Stomach (tissue), 9 donors: ENCODE measurements around the gene NCEH1. TPM values are rescaled to one million over a fixed set of nuclear protein-coding genes. Genes with fewer than 3 reads are reported as not detected.

Experiments used
- DNase-seq, 2 donors: peaks; one replicate each; pipeline versions ENCODE4 v3.0.0 to v3.0.0-alpha.2; 2013 to 2019
- H3K27ac ChIP-seq, 5 donors: fragments of 200-600 bp in 4 of 5; sonication (generic) in 4 of 5; one replicate each; pipeline ENCODE4 v1.5.1; 2013 to 2019; ENCODE audit warnings: mild to moderate bottlenecking in 1 of 5, moderate library complexity in 1 of 5
- H3K27me3 ChIP-seq, 3 donors: fragments of 200-600 bp; sonication (generic); one replicate each; pipeline ENCODE4 v1.5.1; 2017 to 2019; ENCODE audit warnings: mixed run types in 1 of 3
- H3K36me3 ChIP-seq, 4 donors: fragments of 200-600 bp; sonication (generic); 1 replicate in 3 of 4; 2 replicates in 1 of 4; pipeline ENCODE4 v1.5.1; 2016 to 2019
- H3K4me1 ChIP-seq, 4 donors: fragments of 200-600 bp; sonication (generic); one replicate each; pipeline ENCODE4 v1.5.1; 2016 to 2019
- H3K4me3 ChIP-seq, 4 donors: fragments of 200-600 bp; sonication (generic) in 3 of 4; one replicate each; pipeline ENCODE4 v1.5.1; 2016 to 2019; ENCODE audit warnings: mild to moderate bottlenecking in 1 of 4
- H3K9me3 ChIP-seq, 4 donors: fragments of 200-600 bp; sonication (generic); one replicate each; pipeline ENCODE4 v1.5.1; 2016 to 2019
- CTCF ChIP-seq, 7 experiments: fragments of 450-650 bp in 4 of 7; fragments of 200-600 bp in 3 of 7; sonication (generic) in 3 of 7; IDR thresholded peaks; one replicate each; pipeline ENCODE4 v1.5.1; 2016 to 2019; ENCODE audit warnings: antibody characterized with exemption in 7 of 7, control low read depth in 2 of 7, mild to moderate bottlenecking in 1 of 7
- EP300 ChIP-seq: sonication (generic); formaldehyde crosslinking; IDR thresholded peaks from one replicate; pipeline ENCODE4 v1.6.1; 2017; ENCODE audit warnings: antibody characterized with exemption
- POLR2A ChIP-seq, 4 donors: fragments of 450-650 bp; IDR thresholded peaks; one replicate each; pipeline ENCODE4 v1.6.1; 2016; ENCODE audit warnings: antibody characterized with exemption in 4 of 4, control low read depth in 2 of 4, mild to moderate bottlenecking in 1 of 4, moderate library complexity in 1 of 4
- POLR2AphosphoS5 ChIP-seq, 3 donors: sonication (generic); formaldehyde crosslinking; IDR thresholded peaks; one replicate each; pipeline ENCODE4 v1.6.1; 2016; ENCODE audit warnings: antibody characterized with exemption in 3 of 3
- WGBS, 5 donors: extraction: QIAGEN DNeasy Blood & Tissue Kit in 3 of 5; methylation state at CpG; one replicate each; pipeline versions ENCODE4 v1.1.5 to v1.1.7; 2013 to 2018; 5-methylcytosine and 5-hydroxymethylcytosine counted together
- intact Hi-C: fragments of 100-400 bp; cut with DNase I; formaldehyde crosslinking; loops from one replicate; pipeline ENCODE4 v1.15.1; 2023; ENCODE audit warnings: low total_unique reads
- polyA plus RNA-seq, 3 donors: library from polyadenylated mRNA; stranded (reverse); fragments of 200-250 nt; gene quantifications; one replicate each; pipeline ENCODE4 v1.2.3, GENCODE V29; 2013
- total RNA-seq, 5 donors: library from RNA; depleted of rRNA; stranded (reverse); fragments of >200 nt; gene quantifications; one replicate each; pipeline versions ENCODE4 v1.1.0 to v1.2.3, GENCODE V29; 2014 to 2016
- donor health status: healthy with polysubstance abuse.
- donor health status: Bipolar disorder and iron deficiency.
- donor health status: healthy.

The NCEH1 gene
- total and polyA plus RNA-seq, 8 donors, result 1.2 to 19.9 (median 7.0) TPM

DNA sequence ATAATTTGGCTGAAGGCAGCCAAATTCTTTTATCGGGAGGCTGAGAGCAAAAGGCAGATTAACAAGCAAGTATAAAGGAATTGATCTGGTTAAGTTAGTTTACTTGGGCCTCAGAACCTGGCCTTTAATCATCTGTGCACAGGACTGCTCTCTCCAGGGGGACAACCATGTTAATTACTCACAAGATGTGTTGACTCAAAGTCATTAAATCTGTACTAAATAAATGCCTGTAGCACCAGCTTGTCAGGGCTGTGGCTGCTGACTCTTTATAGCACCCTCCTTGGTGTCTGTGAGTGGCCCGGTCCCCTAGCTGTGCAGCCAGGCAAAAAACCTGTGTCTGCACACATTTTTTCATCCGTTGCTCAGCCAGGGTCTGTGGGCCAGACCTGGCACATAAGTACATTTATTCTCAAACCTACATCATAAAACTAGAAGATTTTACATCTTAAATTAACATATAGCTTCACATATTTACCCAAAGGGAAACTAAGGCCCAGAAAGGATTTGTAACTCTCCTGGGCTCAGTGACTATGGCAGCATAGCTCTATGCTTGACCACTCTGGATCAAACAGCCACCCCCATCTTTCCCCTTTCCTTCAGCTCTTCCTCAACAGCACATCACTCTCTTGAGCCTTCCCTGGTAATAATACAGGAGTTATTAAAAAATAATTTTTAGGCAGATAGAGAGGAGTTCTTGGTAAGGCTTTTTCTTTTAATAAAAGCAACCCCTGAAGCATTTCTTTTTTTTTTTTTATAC is 51.4 kb downstream of the NCEH1 start:
- TF ChIP-seq POLR2AphosphoS5 (IDR thresholded peaks at IDR 0.05) (no peak), POLR2A (IDR thresholded peaks at IDR 0.05) (no peak), CTCF (IDR thresholded peaks at IDR 0.05) (no peak), EP300 (no peak)
- intact Hi-C loops, result no loop called here
- Histone ChIP-seq H3K4me1 (peaks cover 0 to 5% (median 4%) of the 10 kb centered on the region in 4 donors), H3K4me3 (no peak overlapping the region), H3K9me3 (no peaks in the 10 kb centered on the region), H3K36me3 (no peaks in the 10 kb centered on the region), H3K27ac (no peak overlapping the region), H3K27me3 (no peaks in the 10 kb centered on the region)
- no peak for DNase-seq
- WGBS, 5 donors, result 63 to 75% (median 70%) methylated on average over 3 of the region's 3 CpGs

GRCh38 chr3:172658344-172659245 is 52.3 kb downstream of the NCEH1 start:
- DNase-seq, result peak in 1 of 2 donors; percentile 60
- Histone ChIP-seq H3K9me3 (no peaks in the 10 kb centered on the region), H3K4me3 (no peak overlapping the region), H3K36me3 (no peaks in the 10 kb centered on the region), H3K4me1 (peaks cover 0 to 5% (median 4%) of the 10 kb centered on the region in 4 donors), H3K27me3 (no peaks in the 10 kb centered on the region), H3K27ac (no peak overlapping the region)
- intact Hi-C loops, result no loop called here
- 72 to 79% (median 77%) methylated on average over 6 of the region's 6 CpGs for WGBS, 5 donors
- no peak for TF ChIP-seq POLR2A (IDR thresholded peaks at IDR 0.05)
- no peak for TF ChIP-seq CTCF (IDR thresholded peaks at IDR 0.05)
- no peak for TF ChIP-seq POLR2AphosphoS5 (IDR thresholded peaks at IDR 0.05)
- TF ChIP-seq EP300, result no peak

GRCh38 chr3:172656602-172657001 is 54.3 kb downstream of the NCEH1 start:
- WGBS, 5 donors, result 85 to 100% (median 91%) methylated on average over 8 of the region's 8 CpGs

More at GRCh38 chr3:172656602-172657001, 54.3 kb downstream of the NCEH1 start:
- peaks cover 0 to 5% (median 4%) of the 10 kb centered on the region in 4 donors for H3K4me1 ChIP-seq
- H3K36me3 ChIP-seq, result no peaks in the 10 kb centered on the region
- DNase-seq, result no peak
- H3K9me3 ChIP-seq, result no peaks in the 10 kb centered on the region
- no peak overlapping the region for H3K27ac ChIP-seq
- no peaks in the 10 kb centered on the region for H3K27me3 ChIP-seq
- intact Hi-C loops, result no loop called here
- H3K4me3 ChIP-seq, result no peak overlapping the region
- no peak for TF ChIP-seq EP300
- TF ChIP-seq POLR2A (IDR thresholded peaks at IDR 0.05), result no peak
- TF ChIP-seq POLR2AphosphoS5 (IDR thresholded peaks at IDR 0.05), result no peak
- no peak for TF ChIP-seq CTCF (IDR thresholded peaks at IDR 0.05)
